ENCODE results near the gene PERM1. TPM values are rescaled to one million over a fixed set of nuclear protein-coding genes. Genes with fewer than 3 reads are reported as not detected.
"Not testable (repeated sequence)": the region's sequence is repeated elsewhere in the genome, so short reads cannot be mapped to it uniquely, and the experiment has no call there.

Gene PERM1
- total and polyA plus RNA-seq, 2 experiments from 2014 or later = 0.45 TPM; not detected in 1

DNA sequence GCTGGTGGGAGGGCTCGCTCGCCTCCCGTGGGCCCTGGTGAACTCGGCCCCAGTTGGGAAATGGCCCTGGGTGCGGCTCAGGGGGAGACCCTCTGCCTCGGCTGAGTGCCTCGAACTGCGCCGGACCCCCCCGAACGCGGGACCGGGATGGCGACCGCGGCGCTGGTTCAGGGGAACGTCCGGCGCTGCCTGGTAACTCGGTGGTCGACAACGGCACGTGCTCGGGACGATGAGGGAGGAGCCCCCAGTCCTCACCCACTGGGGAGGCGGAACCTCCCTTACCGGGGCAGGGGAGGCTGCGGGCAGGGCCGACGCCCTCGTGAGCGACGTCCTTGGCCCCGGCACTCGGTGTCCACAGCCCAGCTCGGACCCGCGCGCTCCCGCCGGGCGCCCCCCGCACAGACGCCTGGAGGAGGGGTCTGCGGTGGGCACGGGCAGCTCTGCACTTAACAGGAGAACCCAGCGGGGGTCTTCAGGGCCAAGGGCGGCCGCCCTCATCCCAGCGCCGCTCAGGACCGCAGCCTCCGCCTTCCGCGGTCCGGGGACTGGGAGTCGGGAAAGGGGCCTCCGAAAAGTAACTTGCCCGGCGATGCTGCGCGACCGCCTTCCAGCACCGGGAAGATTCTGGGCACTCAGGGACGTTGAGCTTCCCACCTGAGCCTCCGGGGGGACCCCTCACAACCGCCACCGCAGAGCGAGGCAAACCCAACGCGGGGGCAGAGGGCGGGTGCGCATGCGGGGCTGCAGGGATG lies 16.3 kb upstream of the PERM1 start:
- no peaks in the 10 kb centered on the region for H3K9me3 ChIP-seq (ENCODE audit: low read depth)
- no peaks in the 10 kb centered on the region for H4K20me1 ChIP-seq (ENCODE audit: insufficient read depth)
- WGBS, 2 experiments (ENCODE audit: low coverage in 1 of 2, low lambda C conversion rate in 2 of 2, missing lambda C conversion rate in 2 of 2) = 31 to 33% methylated on average over 21 to 58 of the region's 75 CpGs
- H3K4me3 ChIP-seq = no peak overlapping the region
- H3K9me2 ChIP-seq (ENCODE audit: insufficient read depth) = no peaks in the 10 kb centered on the region
- no peak overlapping the region for H3K27ac ChIP-seq
- peak; percentile 64 for TF ChIP-seq EZH2 (IDR thresholded peaks at IDR 0.05; ENCODE audit: insufficient read depth, poor library complexity, severe bottlenecking)
- TF ChIP-seq EZH2phosphoT487 (IDR thresholded peaks at IDR 0.05; ENCODE audit: insufficient read depth, low read depth) = no peak
- no peaks in the 10 kb centered on the region for H3K36me3 ChIP-seq (ENCODE audit: low read depth)
- in situ Hi-C loops (cut with MboI) = no loop called here
- H3K4me2 ChIP-seq (ENCODE audit: unreplicated experiment) = no peak overlapping the region
- no peaks in the 10 kb centered on the region for H3K4me1 ChIP-seq (ENCODE audit: insufficient read depth)
- H3F3A ChIP-seq (ENCODE audit: insufficient read depth) = no peaks in the 10 kb centered on the region
- DNase-seq = no peak
- H3K9ac ChIP-seq = no peak overlapping the region
- H2AFZ ChIP-seq = no peak overlapping the region
- no peaks in the 10 kb centered on the region for H3K79me2 ChIP-seq (ENCODE audit: insufficient read depth)
- H3K27me3 ChIP-seq (replicated peaks; ENCODE audit: insufficient read depth) = peaks cover 6% of the 10 kb centered on the region; the same call in 1 of the 2 replicates

- Histone ChIP-seq H3K9me3 (ENCODE audit: low read depth) (no peaks in the 10 kb centered on the region), H3K4me2 (ENCODE audit: unreplicated experiment) (no peak overlapping the region), H3K4me1 (ENCODE audit: insufficient read depth) (no peaks in the 10 kb centered on the region), H3F3A (ENCODE audit: insufficient read depth) (no peaks in the 10 kb centered on the region), H3K9me2 (ENCODE audit: insufficient read depth) (no peaks in the 10 kb centered on the region), H3K79me2 (ENCODE audit: insufficient read depth) (no peaks in the 10 kb centered on the region), H3K27ac (no peak overlapping the region), H3K9ac (no peak overlapping the region), H4K20me1 (ENCODE audit: insufficient read depth) (no peaks in the 10 kb centered on the region), H3K27me3 (replicated peaks; ENCODE audit: insufficient read depth) (peaks cover 6% of the 10 kb centered on the region; the same call in 1 of the 2 replicates), H3K36me3 (ENCODE audit: low read depth) (no peaks in the 10 kb centered on the region), H3K4me3 (no peak overlapping the region), H2AFZ (no peak overlapping the region)
- 42 to 53% methylated on average over 2 to 3 of the region's 3 CpGs for WGBS, 2 experiments (ENCODE audit: low coverage in 1 of 2, low lambda C conversion rate in 2 of 2, missing lambda C conversion rate in 2 of 2)
- no peak for DNase-seq
- TF ChIP-seq EZH2phosphoT487 (IDR thresholded peaks at IDR 0.05; ENCODE audit: insufficient read depth, low read depth) (no peak), EZH2 (IDR thresholded peaks at IDR 0.05; ENCODE audit: insufficient read depth, poor library complexity, severe bottlenecking) (no peak)
- in situ Hi-C loops (cut with MboI) = no loop called here
Observed at GRCh38 chr1:997713-997992, 15.8 kb upstream of the PERM1 start.

DNA sequence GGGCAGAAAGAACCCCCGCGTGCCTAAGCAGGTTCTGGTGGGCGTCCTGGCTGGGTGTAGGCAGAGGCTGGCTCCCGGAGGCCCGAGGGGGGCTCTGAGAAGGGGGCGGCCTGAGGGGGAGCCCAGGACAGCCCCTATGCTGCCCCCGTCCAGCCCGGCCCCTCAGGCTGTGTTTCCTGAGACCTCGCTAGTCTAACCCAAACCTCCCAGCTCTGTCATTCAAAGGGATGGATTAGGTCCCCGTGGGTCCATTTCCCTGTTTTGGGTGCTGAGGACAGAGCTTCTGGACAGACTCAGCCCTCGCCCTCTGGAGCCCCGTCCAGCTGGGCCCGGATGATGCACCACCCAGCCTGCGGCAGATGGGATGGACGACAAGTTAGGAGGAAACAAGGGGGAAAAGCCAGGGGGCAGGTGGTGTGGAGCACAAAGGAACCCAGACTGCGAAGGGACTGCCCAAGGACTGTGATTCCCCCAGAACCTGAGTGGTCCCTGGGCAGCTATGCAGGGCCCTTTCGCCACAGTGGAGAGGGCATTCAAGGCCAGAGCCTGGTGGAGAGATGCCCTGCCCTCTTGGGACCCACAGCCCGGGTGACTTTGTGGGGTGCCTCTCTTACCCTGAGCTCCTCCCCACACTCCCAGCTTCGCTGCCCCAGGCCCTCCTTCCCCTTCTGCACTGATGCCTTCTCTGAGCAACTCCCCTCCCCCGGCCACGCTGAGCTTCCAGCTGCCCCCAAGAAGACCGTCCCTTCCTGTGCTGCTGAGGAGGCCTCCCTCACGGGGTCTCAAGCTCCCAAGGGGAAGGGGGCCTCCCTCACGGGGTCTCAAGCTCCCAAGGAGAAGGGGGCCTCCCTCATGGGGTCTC lies 15.2 kb upstream of the PERM1 start:
- Histone ChIP-seq H3K9me2 (ENCODE audit: insufficient read depth) (no peaks in the 10 kb centered on the region), H3K79me2 (ENCODE audit: insufficient read depth) (no peaks in the 10 kb centered on the region), H3K4me2 (ENCODE audit: unreplicated experiment) (no peak overlapping the region), H4K20me1 (ENCODE audit: insufficient read depth) (no peaks in the 10 kb centered on the region), H3K4me3 (no peak overlapping the region), H3K4me1 (ENCODE audit: insufficient read depth) (no peaks in the 10 kb centered on the region), H3F3A (ENCODE audit: insufficient read depth) (no peaks in the 10 kb centered on the region), H3K9ac (no peak overlapping the region), H3K27ac (no peak overlapping the region), H3K36me3 (ENCODE audit: low read depth) (no peaks in the 10 kb centered on the region), H3K9me3 (ENCODE audit: low read depth) (no peaks in the 10 kb centered on the region), H2AFZ (no peak overlapping the region), H3K27me3 (replicated peaks; ENCODE audit: insufficient read depth) (peaks cover 6% of the 10 kb centered on the region; the same call in 1 of the 2 replicates)
- no peak for DNase-seq
- WGBS, 2 experiments (ENCODE audit: low coverage in 1 of 2, low lambda C conversion rate in 2 of 2, missing lambda C conversion rate in 2 of 2) = 50 to 54% methylated on average over 14 to 23 of the region's 24 CpGs
- in situ Hi-C loops (cut with MboI) = no loop called here
- no peak for TF ChIP-seq EZH2 (IDR thresholded peaks at IDR 0.05; ENCODE audit: insufficient read depth, poor library complexity, severe bottlenecking)
- TF ChIP-seq EZH2phosphoT487 (IDR thresholded peaks at IDR 0.05; ENCODE audit: insufficient read depth, low read depth) = no peak

- no peak for DNase-seq
- WGBS, 2 experiments (ENCODE audit: low coverage in 1 of 2, low lambda C conversion rate in 2 of 2, missing lambda C conversion rate in 2 of 2) = 36 to 39% methylated on average over 21 to 30 of the region's 30 CpGs
- no peaks in the 10 kb centered on the region for H3F3A ChIP-seq (ENCODE audit: insufficient read depth)
- H3K79me2 ChIP-seq (ENCODE audit: insufficient read depth) = no peaks in the 10 kb centered on the region
- no peaks in the 10 kb centered on the region for H4K20me1 ChIP-seq (ENCODE audit: insufficient read depth)
- TF ChIP-seq EZH2phosphoT487 (IDR thresholded peaks at IDR 0.05; ENCODE audit: insufficient read depth, low read depth) (no peak), EZH2 (IDR thresholded peaks at IDR 0.05; ENCODE audit: insufficient read depth, poor library complexity, severe bottlenecking) (no peak)
- no peaks in the 10 kb centered on the region for H3K9me3 ChIP-seq (ENCODE audit: low read depth)
- in situ Hi-C loops (cut with MboI) = no loop called here
- no peak overlapping the region for H3K4me3 ChIP-seq
- H3K9me2 ChIP-seq (ENCODE audit: insufficient read depth) = no peaks in the 10 kb centered on the region
- H2AFZ ChIP-seq = no peak overlapping the region
- H3K4me2 ChIP-seq (ENCODE audit: unreplicated experiment) = no peak overlapping the region
- no peak overlapping the region for H3K9ac ChIP-seq
- peaks cover 6% of the 10 kb centered on the region; the same call in 1 of the 2 replicates for H3K27me3 ChIP-seq (replicated peaks; ENCODE audit: insufficient read depth)
- H3K36me3 ChIP-seq (ENCODE audit: low read depth) = no peaks in the 10 kb centered on the region
- H3K27ac ChIP-seq = no peak overlapping the region
- H3K4me1 ChIP-seq (ENCODE audit: insufficient read depth) = no peaks in the 10 kb centered on the region
Observed at GRCh38 chr1:995665-996633, 14.1 kb upstream of the PERM1 start.

- in situ Hi-C loops (cut with MboI); H3K79me2 ChIP-seq (ENCODE audit: insufficient read depth); H3K27ac ChIP-seq; H4K20me1 ChIP-seq (ENCODE audit: insufficient read depth); H3K9me2 ChIP-seq (ENCODE audit: insufficient read depth); H3K9me3 ChIP-seq (ENCODE audit: low read depth); DNase-seq; H3K9ac ChIP-seq; H2AFZ ChIP-seq; H3K4me1 ChIP-seq (ENCODE audit: insufficient read depth); H3K27me3 ChIP-seq (replicated peaks; ENCODE audit: insufficient read depth); H3K4me3 ChIP-seq; H3K4me2 ChIP-seq (ENCODE audit: unreplicated experiment); H3K36me3 ChIP-seq (ENCODE audit: low read depth); H3F3A ChIP-seq (ENCODE audit: insufficient read depth): not testable (repeated sequence)
- 70 to 71% methylated on average over 6 of the region's 6 CpGs for WGBS, 2 experiments (ENCODE audit: low coverage in 1 of 2, low lambda C conversion rate in 2 of 2, missing lambda C conversion rate in 2 of 2)
Observed at GRCh38 chr1:994546-994945, 12.7 kb upstream of the PERM1 start.

All from GM23248 (cell line).